ENCODE measurements around the gene MAP3K2.

Gene MAP3K2

DNA sequence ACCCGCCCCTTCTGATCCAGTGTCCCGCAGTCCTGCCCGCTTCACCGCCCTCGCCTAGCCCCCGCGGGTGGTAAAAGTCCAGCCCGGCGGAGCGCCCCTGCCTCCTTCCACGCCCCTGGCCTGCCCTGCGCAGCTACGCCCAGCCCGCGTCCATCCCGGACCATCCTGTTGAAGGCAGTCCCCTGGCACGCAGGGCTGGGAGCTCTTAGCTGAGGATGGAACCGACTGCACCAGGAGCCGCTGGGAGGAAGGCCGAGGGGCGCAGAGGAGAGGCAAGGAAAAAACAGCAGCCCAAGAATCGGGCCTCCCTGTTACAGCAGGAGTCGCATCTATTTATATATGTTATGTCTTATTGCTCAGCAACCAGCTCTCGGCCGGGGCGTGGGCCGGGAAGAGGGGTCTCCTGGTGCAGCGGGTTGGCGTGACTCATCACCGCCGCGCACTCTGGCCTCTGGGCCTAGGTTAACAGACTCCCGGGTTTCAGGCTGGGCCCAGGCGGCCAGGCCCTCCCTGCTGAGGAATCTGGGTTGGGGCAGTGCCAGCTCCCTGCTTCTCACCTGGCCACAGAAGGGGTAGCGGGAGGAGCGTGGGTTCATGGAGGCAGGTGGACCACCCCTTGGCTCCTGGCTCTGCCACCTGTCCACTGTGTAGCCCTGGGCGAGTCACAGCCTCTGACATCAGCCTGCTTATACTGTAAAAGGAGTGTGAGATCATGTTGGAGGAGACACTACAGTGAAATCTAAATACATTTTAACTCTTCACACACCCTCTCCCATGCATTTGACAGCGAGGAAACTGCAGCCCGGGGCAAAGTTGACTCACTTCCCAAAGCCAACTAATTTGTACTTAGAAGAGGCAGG lies 13.4 kb upstream of the MAP3K2 start:
- Histone ChIP-seq H3F3A (ENCODE audit: insufficient read depth, low read length) (no peaks in the 10 kb centered on the region), H3K9ac (ENCODE audit: low read length) (no peak overlapping the region), H4K20me1 (ENCODE audit: insufficient read depth, low read length) (no peaks in the 10 kb centered on the region), H3K4me1 (ENCODE audit: insufficient read depth, low read length, severe bottlenecking) (no peaks in the 10 kb centered on the region), H3K4me3 (ENCODE audit: low read depth, low read length, poor library complexity, severe bottlenecking) (no peak overlapping the region), H2AFZ (ENCODE audit: low read length) (no peak overlapping the region), H3K36me3 (ENCODE audit: insufficient read depth, low read length) (no peaks in the 10 kb centered on the region), H3K9me3 (ENCODE audit: low read length) (no peaks in the 10 kb centered on the region), H3K79me2 (ENCODE audit: insufficient read depth, low read length) (no peaks in the 10 kb centered on the region), H3K27ac (ENCODE audit: low read depth, low read length, poor library complexity, severe bottlenecking) (no peak overlapping the region), H3K27me3 (ENCODE audit: insufficient read depth, low read length) (no peaks in the 10 kb centered on the region), H3K4me2 (ENCODE audit: low read length) (no peak overlapping the region), H3K9me2 (ENCODE audit: low read depth, low read length) (no peaks in the 10 kb centered on the region)
- TF ChIP-seq, protein P1, sequence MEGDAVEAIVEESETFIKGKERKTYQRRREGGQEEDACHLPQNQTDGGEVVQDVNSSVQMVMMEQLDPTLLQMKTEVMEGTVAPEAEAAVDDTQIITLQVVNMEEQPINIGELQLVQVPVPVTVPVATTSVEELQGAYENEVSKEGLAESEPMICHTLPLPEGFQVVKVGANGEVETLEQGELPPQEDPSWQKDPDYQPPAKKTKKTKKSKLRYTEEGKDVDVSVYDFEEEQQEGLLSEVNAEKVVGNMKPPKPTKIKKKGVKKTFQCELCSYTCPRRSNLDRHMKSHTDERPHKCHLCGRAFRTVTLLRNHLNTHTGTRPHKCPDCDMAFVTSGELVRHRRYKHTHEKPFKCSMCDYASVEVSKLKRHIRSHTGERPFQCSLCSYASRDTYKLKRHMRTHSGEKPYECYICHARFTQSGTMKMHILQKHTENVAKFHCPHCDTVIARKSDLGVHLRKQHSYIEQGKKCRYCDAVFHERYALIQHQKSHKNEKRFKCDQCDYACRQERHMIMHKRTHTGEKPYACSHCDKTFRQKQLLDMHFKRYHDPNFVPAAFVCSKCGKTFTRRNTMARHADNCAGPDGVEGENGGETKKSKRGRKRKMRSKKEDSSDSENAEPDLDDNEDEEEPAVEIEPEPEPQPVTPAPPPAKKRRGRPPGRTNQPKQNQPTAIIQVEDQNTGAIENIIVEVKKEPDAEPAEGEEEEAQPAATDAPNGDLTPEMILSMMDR (IDR thresholded peaks at IDR 0.05; ENCODE audit: low read length) = no peak
- TF ChIP-seq EZH2 (IDR thresholded peaks at IDR 0.05; ENCODE audit: borderline replicate concordance, low read length) = no peak

DNA sequence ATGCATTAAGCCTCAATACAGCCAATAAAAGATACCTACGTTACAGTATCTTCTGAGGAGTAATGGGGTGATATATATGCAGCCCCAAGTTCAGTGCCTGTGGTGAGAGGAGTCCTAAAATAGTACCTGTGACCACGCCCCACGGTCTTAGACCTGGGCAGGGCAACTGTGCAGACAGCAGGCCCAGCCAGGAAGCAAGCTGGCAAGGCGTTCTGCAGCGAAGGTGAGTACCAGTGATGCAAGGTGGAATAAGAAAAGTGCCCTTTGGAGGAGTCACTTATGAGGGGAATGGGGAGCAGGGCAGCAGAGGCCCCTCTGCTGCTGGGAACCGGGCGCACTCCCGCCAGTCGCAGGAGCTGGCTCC lies 12.7 kb upstream of the MAP3K2 start:
- Histone ChIP-seq H3K4me2 (ENCODE audit: low read length) (no peak overlapping the region), H3K9me2 (ENCODE audit: low read depth, low read length) (no peaks in the 10 kb centered on the region), H3K4me1 (ENCODE audit: insufficient read depth, low read length, severe bottlenecking) (no peaks in the 10 kb centered on the region), H2AFZ (ENCODE audit: low read length) (no peak overlapping the region), H4K20me1 (ENCODE audit: insufficient read depth, low read length) (no peaks in the 10 kb centered on the region), H3K9ac (ENCODE audit: low read length) (no peak overlapping the region), H3K36me3 (ENCODE audit: insufficient read depth, low read length) (no peaks in the 10 kb centered on the region), H3F3A (ENCODE audit: insufficient read depth, low read length) (no peaks in the 10 kb centered on the region), H3K27ac (ENCODE audit: low read depth, low read length, poor library complexity, severe bottlenecking) (no peak overlapping the region), H3K9me3 (ENCODE audit: low read length) (no peaks in the 10 kb centered on the region), H3K4me3 (ENCODE audit: low read depth, low read length, poor library complexity, severe bottlenecking) (no peak overlapping the region), H3K27me3 (ENCODE audit: insufficient read depth, low read length) (no peaks in the 10 kb centered on the region), H3K79me2 (ENCODE audit: insufficient read depth, low read length) (no peaks in the 10 kb centered on the region)
- TF ChIP-seq, protein P1 (IDR thresholded peaks at IDR 0.05; ENCODE audit: low read length) = no peak
- no peak for TF ChIP-seq EZH2 (IDR thresholded peaks at IDR 0.05; ENCODE audit: borderline replicate concordance, low read length)

GRCh38 chr2:127398239-127398590 lies 10.4 kb upstream of the MAP3K2 start:
- no peaks in the 10 kb centered on the region for H3K79me2 ChIP-seq (ENCODE audit: insufficient read depth, low read length)
- no peaks in the 10 kb centered on the region for H3K9me2 ChIP-seq (ENCODE audit: low read depth, low read length)
- H3F3A ChIP-seq (ENCODE audit: insufficient read depth, low read length) = no peaks in the 10 kb centered on the region
- H3K4me2 ChIP-seq (ENCODE audit: low read length) = no peak overlapping the region
- no peak overlapping the region for H3K9ac ChIP-seq (ENCODE audit: low read length)
- no peak overlapping the region for H3K4me3 ChIP-seq (ENCODE audit: low read depth, low read length, poor library complexity, severe bottlenecking)
- no peaks in the 10 kb centered on the region for H3K9me3 ChIP-seq (ENCODE audit: low read length)
- H3K27me3 ChIP-seq (ENCODE audit: insufficient read depth, low read length) = no peaks in the 10 kb centered on the region
- H4K20me1 ChIP-seq (ENCODE audit: insufficient read depth, low read length) = no peaks in the 10 kb centered on the region
- TF ChIP-seq, protein P1 (IDR thresholded peaks at IDR 0.05; ENCODE audit: low read length) = no peak
- TF ChIP-seq EZH2 (IDR thresholded peaks at IDR 0.05; ENCODE audit: borderline replicate concordance, low read length) = no peak
- no peaks in the 10 kb centered on the region for H3K4me1 ChIP-seq (ENCODE audit: insufficient read depth, low read length, severe bottlenecking)
- H3K36me3 ChIP-seq (ENCODE audit: insufficient read depth, low read length) = peaks cover 3% of the 10 kb centered on the region; the same call in 1 of the 2 replicates
- H2AFZ ChIP-seq (ENCODE audit: low read length) = no peak overlapping the region
- no peak overlapping the region for H3K27ac ChIP-seq (ENCODE audit: low read depth, low read length, poor library complexity, severe bottlenecking)

Data from OCI-LY1 (cell line).